ENCODE results near the gene KLHL24. TPM values are rescaled to one million over a fixed set of nuclear protein-coding genes. Genes with fewer than 3 reads are reported as not detected.
A peak's percentile ranks its signal among the peaks of the same experiment; 100 is the strongest.
"Not testable (repeated sequence)": the region's sequence is repeated elsewhere in the genome, so short reads cannot be mapped to it uniquely, and the experiment has no call there.

The KLHL24 gene
- total RNA-seq, 2 experiments from 2014 or later = 10.5 to 10.8 TPM

DNA sequence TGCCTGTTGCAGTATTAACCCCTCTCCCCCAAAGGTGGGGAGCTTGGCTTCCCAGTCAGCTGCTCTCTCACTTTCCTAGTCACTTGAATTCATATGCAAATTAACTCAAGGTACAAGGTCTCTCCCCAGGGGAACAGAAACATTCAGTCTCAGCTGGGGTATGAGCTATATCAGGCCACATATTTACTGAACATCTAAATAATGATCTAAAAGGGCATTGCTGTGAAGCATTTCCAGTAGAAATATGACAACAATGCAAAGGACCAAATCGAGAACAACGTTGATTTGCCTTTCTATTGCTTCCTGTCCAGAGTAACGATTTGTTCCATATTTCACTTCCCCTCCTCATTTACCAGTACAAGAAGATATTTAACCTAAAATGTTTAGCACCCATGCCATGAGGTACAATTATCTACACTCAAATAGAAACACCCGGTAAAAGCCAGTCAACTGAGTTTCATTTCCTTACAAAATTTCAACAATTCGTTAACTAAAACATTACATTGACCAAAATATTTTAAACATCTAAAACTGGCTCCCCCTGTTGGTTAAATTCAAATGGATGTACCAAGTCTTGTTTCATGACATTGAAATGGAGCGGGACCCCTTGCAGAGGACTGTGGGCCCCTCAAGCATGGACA, 43.4 kb upstream of the KLHL24 start:
- peak overlapping the region; percentile 19 for H3K4me3 Mint-ChIP-seq
- peak; percentile 37 for ATAC-seq
- no peaks in the 10 kb centered on the region for H3K9me3 Mint-ChIP-seq
- TF ChIP-seq, protein P1, sequence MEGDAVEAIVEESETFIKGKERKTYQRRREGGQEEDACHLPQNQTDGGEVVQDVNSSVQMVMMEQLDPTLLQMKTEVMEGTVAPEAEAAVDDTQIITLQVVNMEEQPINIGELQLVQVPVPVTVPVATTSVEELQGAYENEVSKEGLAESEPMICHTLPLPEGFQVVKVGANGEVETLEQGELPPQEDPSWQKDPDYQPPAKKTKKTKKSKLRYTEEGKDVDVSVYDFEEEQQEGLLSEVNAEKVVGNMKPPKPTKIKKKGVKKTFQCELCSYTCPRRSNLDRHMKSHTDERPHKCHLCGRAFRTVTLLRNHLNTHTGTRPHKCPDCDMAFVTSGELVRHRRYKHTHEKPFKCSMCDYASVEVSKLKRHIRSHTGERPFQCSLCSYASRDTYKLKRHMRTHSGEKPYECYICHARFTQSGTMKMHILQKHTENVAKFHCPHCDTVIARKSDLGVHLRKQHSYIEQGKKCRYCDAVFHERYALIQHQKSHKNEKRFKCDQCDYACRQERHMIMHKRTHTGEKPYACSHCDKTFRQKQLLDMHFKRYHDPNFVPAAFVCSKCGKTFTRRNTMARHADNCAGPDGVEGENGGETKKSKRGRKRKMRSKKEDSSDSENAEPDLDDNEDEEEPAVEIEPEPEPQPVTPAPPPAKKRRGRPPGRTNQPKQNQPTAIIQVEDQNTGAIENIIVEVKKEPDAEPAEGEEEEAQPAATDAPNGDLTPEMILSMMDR (IDR thresholded peaks at IDR 0.05) = peak; percentile 26
- H3K36me3 Mint-ChIP-seq (ENCODE audit: low read depth) = no peaks in the 10 kb centered on the region
- ChIA-PET POLR2A (no interaction called here), CTCF (interaction anchor here (0.5 to 1.9 kb wide), 14 partner anchors 10 to 134 kb away, joined by 3 to 10 read pairs (median 4); partner anchors contain the start of gene KLHL24)
- intact Hi-C loops (cut with micrococcal nuclease) = no loop called here
- H3K27me3 Mint-ChIP-seq = no peaks in the 10 kb centered on the region
- peak overlapping the region; percentile 62 for H3K27ac Mint-ChIP-seq
- H3K4me1 Mint-ChIP-seq (ENCODE audit: low read depth) = peaks cover 14% of the 10 kb centered on the region
- DNase-seq = no peak

DNA sequence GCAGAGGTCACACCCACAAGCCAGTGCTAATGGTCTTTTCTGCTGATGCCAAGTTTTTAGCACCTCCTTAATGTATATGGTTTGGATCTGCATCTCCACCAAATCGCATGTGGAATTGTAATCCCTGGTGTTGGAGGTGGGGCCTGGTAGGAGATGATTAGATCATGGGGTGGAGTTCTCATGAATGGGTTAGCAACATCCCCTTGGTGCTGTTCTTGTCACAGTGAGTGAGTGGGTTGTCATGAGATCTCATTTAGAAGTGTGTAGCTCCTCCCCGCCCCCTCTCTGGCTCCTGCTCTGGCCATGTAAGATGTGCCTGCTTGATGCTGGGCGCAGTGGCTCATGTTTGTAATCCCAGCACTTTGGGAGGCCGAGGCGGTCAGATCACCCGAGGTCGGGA, 42.6 kb upstream of the KLHL24 start:
- intact Hi-C loops (cut with micrococcal nuclease) = no loop called here
- no peaks in the 10 kb centered on the region for H3K36me3 Mint-ChIP-seq (ENCODE audit: low read depth)
- no peaks in the 10 kb centered on the region for H3K27me3 Mint-ChIP-seq
- POLR2A ChIA-PET = interaction anchor here (0.6 kb wide), 1 partner anchor 199 kb away, joined by 3 read pairs; no protein-coding TSS in a partner anchor
- peaks cover 10% of the 10 kb centered on the region for H3K4me1 Mint-ChIP-seq (ENCODE audit: low read depth)
- TF ChIP-seq, protein P1 (IDR thresholded peaks at IDR 0.05) = no peak
- no peak overlapping the region for H3K4me3 Mint-ChIP-seq
- CTCF ChIA-PET = interaction anchor here (0.9 to 1.9 kb wide), 10 partner anchors 11 to 133 kb away, joined by 3 to 10 read pairs (median 4); partner anchors contain the start of gene KLHL24
- H3K9me3 Mint-ChIP-seq = peaks cover 3% of the 10 kb centered on the region
- no peak overlapping the region for H3K27ac Mint-ChIP-seq
- ATAC-seq = no peak
- DNase-seq = peak; percentile 24

DNA sequence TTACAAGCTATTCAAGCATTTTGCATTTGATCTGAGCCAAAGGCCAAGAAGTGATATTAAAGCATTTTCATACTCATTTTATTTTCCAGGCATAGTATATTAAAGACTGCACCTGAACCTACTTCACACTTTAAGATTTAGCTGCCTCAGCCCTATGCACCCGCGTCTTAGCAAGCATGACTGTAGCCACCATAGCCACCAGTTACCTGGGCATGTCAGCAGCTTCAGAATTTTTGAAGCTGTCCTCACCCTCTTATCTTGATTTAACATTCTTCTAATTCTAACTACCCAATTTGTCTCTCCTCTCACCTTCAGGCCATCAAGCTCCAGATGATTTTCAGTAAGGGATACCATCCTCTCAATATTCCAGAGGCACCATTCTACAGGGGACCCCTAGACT, 40.8 kb upstream of the KLHL24 start:
- POLR2A ChIA-PET = no interaction called here
- intact Hi-C loops (cut with micrococcal nuclease) = no loop called here
- DNase-seq = no peak
- Mint-ChIP-seq H3K27ac (no peak overlapping the region), H3K4me1 (ENCODE audit: low read depth) (peaks cover 8% of the 10 kb centered on the region), H3K36me3 (ENCODE audit: low read depth) (peaks cover 8% of the 10 kb centered on the region), H3K4me3 (no peak overlapping the region), H3K9me3 (peaks cover 10% of the 10 kb centered on the region), H3K27me3 (no peaks in the 10 kb centered on the region)
- ATAC-seq = no peak
- CTCF ChIA-PET = interaction anchor here (1.0 to 1.1 kb wide), 3 partner anchors 13 to 125 kb away, joined by 3 to 4 read pairs (median 3); no protein-coding TSS in a partner anchor
- TF ChIP-seq, protein P1 (IDR thresholded peaks at IDR 0.05) = no peak

DNA sequence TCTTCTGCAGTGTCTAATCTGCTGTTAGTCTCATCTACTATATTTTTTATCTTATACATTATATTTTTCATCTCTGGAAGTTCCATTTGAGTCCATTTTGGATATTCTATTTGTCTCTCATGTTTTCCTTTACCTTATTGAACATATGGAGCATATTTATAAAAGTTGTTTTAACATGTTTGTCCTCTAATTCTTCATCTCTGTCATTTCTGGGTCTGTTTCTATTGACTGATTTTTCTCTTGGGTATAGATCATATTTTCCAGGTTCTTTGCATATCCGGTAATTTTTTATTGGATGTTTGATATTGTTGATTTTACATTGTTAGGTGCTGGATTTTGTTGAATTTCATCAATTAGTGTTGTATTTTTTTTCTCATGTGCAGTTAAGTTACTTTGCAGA, 37.5 kb upstream of the KLHL24 start:
- Mint-ChIP-seq H3K9me3 (peaks cover 10% of the 10 kb centered on the region), H3K27ac (no peak overlapping the region), H3K4me3 (no peak overlapping the region), H3K27me3 (no peaks in the 10 kb centered on the region), H3K4me1 (ENCODE audit: low read depth) (no peaks in the 10 kb centered on the region), H3K36me3 (ENCODE audit: low read depth) (peaks cover 8% of the 10 kb centered on the region)
- ChIA-PET POLR2A (no interaction called here), CTCF (no interaction called here)
- TF ChIP-seq, protein P1 (IDR thresholded peaks at IDR 0.05) = no peak
- DNase-seq (no peak), ATAC-seq (no peak)
- intact Hi-C loops (cut with micrococcal nuclease) = no loop called here

DNA sequence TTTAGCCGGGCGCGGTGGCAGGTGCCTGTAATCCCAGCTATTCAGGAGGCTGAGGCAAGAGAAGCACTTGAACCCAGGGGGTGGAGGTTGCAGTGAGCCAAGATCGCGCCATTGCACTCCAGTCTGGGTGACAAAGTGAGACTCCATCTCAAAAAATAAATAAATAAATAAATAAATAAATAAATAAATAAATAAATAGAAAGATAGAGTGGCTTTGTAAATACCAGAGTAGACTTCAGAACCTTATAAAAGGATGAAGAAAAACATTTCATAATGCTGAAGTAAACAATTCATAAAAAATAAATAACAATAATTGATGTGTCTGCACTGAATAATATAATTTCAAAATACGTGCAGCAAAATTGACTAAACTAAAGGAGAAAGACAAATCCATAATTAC, 24.1 kb upstream of the KLHL24 start:
- not testable (repeated sequence) for H3K36me3 Mint-ChIP-seq (ENCODE audit: low read depth)

More for the DNA sequence above, 24.1 kb upstream of the KLHL24 start:
- H3K4me1 Mint-ChIP-seq (ENCODE audit: low read depth); H3K27ac Mint-ChIP-seq; DNase-seq; H3K27me3 Mint-ChIP-seq; H3K9me3 Mint-ChIP-seq; CTCF ChIA-PET; H3K4me3 Mint-ChIP-seq; intact Hi-C loops (cut with micrococcal nuclease); ATAC-seq: not testable (repeated sequence)
- POLR2A ChIA-PET = interaction anchor here (0.6 kb wide), 1 partner anchor 13 kb away, joined by 3 read pairs; no protein-coding TSS in a partner anchor

Data from activated CD8-positive, alpha-beta T cell treated with anti-CD3 and anti-CD28 coated beads for 36 hours (primary cell).